Measurements from ENCODE around the gene FAM184B.

GRCh38 chr4:17695341-17695740 lies 86.1 kb downstream of the FAM184B start:
- TF ChIP-seq EP300 (conservative IDR thresholded peaks at IDR 0.05; ENCODE audit: poor library complexity, severe bottlenecking) (no peak), MXI1 (conservative IDR thresholded peaks at IDR 0.05; ENCODE audit: poor library complexity, severe bottlenecking) (no peak), CTCF (IDR thresholded peaks at IDR 0.05; ENCODE audit: poor library complexity, severe bottlenecking) (no peak), EZH2 (IDR thresholded peaks at IDR 0.05; ENCODE audit: borderline replicate concordance, insufficient read depth, low read length, poor library complexity, severe bottlenecking) (no peak)

All from neural cell (in vitro differentiated cells).